ENCODE measurements around the gene PGC.

The PGC gene

GRCh38 chr6:41747256-41748101 is at the start of gene PGC:
PGC (minus strand) TSS chr6:41747397; CDS start chr6:41747334, 63 bp downstream.
- in situ Hi-C loops (cut with MboI; ENCODE audit: low sequenced_read_pairs) = no loop called here

GRCh38 chr6:41796474-41796873 is 49.3 kb upstream of the PGC start:
- in situ Hi-C loops (cut with MboI; ENCODE audit: low sequenced_read_pairs) = no loop called here

GRCh38 chr6:41791984-41792383 is 44.8 kb upstream of the PGC start:
- in situ Hi-C loops (cut with MboI; ENCODE audit: low sequenced_read_pairs) = no loop called here

GRCh38 chr6:41791305-41791704 is 44.1 kb upstream of the PGC start:
- in situ Hi-C loops (cut with MboI; ENCODE audit: low sequenced_read_pairs) = no loop called here

- in situ Hi-C loops (cut with MboI; ENCODE audit: low sequenced_read_pairs) = no loop called here
Observed at GRCh38 chr6:41790045-41790444, 42.8 kb upstream of the PGC start.

- in situ Hi-C loops (cut with MboI; ENCODE audit: low sequenced_read_pairs) = loop anchor here (10.0 kb wide), 1 partner anchor 255 kb away; no protein-coding TSS in a partner anchor
Observed at GRCh38 chr6:41789390-41789724, 42.2 kb upstream of the PGC start.

- in situ Hi-C loops (cut with MboI; ENCODE audit: low sequenced_read_pairs) = loop anchor here (10.0 kb wide), 1 partner anchor 257 kb away; no protein-coding TSS in a partner anchor
Observed at GRCh38 chr6:41787219-41787917, 40.2 kb upstream of the PGC start, which contains the start of gene TOMM6. TOMM6 (plus strand) TSS chr6:41787694; CDS start chr6:41787698, 4 bp downstream.

- in situ Hi-C loops (cut with MboI; ENCODE audit: low sequenced_read_pairs) = loop anchor here (10.0 kb wide), 1 partner anchor 258 kb away; no protein-coding TSS in a partner anchor
Observed at GRCh38 chr6:41786451-41787218, 39.4 kb upstream of the PGC start.

- in situ Hi-C loops (cut with MboI; ENCODE audit: low sequenced_read_pairs) = loop anchor here (10.0 kb wide), 1 partner anchor 259 kb away; no protein-coding TSS in a partner anchor
Observed at GRCh38 chr6:41785689-41786450, 38.7 kb upstream of the PGC start.

- in situ Hi-C loops (cut with MboI; ENCODE audit: low sequenced_read_pairs) = loop anchor here (10.0 kb wide), 1 partner anchor 260 kb away; no protein-coding TSS in a partner anchor
Observed at GRCh38 chr6:41785254-41785653, 38.1 kb upstream of the PGC start.

GRCh38 chr6:41784581-41785171 is 37.5 kb upstream of the PGC start:
- in situ Hi-C loops (cut with MboI; ENCODE audit: low sequenced_read_pairs) = loop anchor here (10.0 kb wide), 1 partner anchor 260 kb away; no protein-coding TSS in a partner anchor

- in situ Hi-C loops (cut with MboI; ENCODE audit: low sequenced_read_pairs) = loop anchor here (10.0 kb wide), 1 partner anchor 262 kb away; no protein-coding TSS in a partner anchor
Observed at GRCh38 chr6:41783106-41783780, 36.0 kb upstream of the PGC start.

- in situ Hi-C loops (cut with MboI; ENCODE audit: low sequenced_read_pairs) = loop anchor here (10.0 kb wide), 1 partner anchor 263 kb away; no protein-coding TSS in a partner anchor
Observed at GRCh38 chr6:41781366-41781730, 34.2 kb upstream of the PGC start.

- in situ Hi-C loops (cut with MboI; ENCODE audit: low sequenced_read_pairs) = loop anchor here (10.0 kb wide), 1 partner anchor 264 kb away; no protein-coding TSS in a partner anchor
Observed at GRCh38 chr6:41780551-41781365, 33.6 kb upstream of the PGC start, which contains the start of gene PRICKLE4. PRICKLE4 (plus strand) TSS chr6:41780782; CDS start chr6:41783474, 2,692 bp downstream.

- in situ Hi-C loops (cut with MboI; ENCODE audit: low sequenced_read_pairs) = loop anchor here (10.0 kb wide), 1 partner anchor 265 kb away; no protein-coding TSS in a partner anchor
Observed at GRCh38 chr6:41779788-41780550, 32.8 kb upstream of the PGC start, which contains the start of gene FRS3. FRS3 (minus strand) TSS chr6:41779900; CDS start chr6:41776987, 2,913 bp downstream.

GRCh38 chr6:41779336-41779735 is 32.1 kb upstream of the PGC start:
- in situ Hi-C loops (cut with MboI; ENCODE audit: low sequenced_read_pairs) = no loop called here

GRCh38 chr6:41778895-41779294 is 31.7 kb upstream of the PGC start:
- in situ Hi-C loops (cut with MboI; ENCODE audit: low sequenced_read_pairs) = no loop called here

Data from HL-60/S4 treated with retinoic acid at 250 ng/mL for 4 days and 3 days (cell line).